HG02763 (cell line): ENCODE measurements around the gene RRP8.

Source experiments
- ATAC-seq: cut with Tn5 transposase; IDR thresholded peaks from one replicate; pipeline ENCODE4 v1.9.1; 2021; ENCODE audit warnings: mild to moderate bottlenecking, moderate library complexity; ENCODE audit not compliant: unreplicated experiment

RRP8 gene

GRCh38 chr11:6548641-6549040 lies 54.8 kb downstream of the RRP8 start:
- ATAC-seq = no peak

DNA sequence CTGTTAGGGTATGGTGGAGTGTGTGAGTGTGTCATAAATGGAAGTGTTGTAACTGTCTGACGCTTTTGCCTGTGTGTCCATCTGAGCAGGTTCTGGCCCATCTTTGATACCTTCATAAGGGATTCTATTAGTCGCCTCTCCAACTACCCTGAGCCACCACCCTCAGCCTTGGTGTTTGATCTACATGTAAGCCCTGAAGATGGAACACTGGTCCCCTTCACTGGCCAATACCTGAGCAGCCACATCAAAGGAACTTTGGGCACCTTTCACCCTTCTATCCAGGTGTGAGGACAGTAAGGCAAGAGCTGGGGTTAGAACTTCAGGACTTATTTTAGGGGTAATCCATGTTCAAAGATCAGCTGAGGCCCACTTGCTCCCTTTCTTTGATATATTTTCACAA lies 55.3 kb downstream of the RRP8 start:
- no peak for ATAC-seq

DNA sequence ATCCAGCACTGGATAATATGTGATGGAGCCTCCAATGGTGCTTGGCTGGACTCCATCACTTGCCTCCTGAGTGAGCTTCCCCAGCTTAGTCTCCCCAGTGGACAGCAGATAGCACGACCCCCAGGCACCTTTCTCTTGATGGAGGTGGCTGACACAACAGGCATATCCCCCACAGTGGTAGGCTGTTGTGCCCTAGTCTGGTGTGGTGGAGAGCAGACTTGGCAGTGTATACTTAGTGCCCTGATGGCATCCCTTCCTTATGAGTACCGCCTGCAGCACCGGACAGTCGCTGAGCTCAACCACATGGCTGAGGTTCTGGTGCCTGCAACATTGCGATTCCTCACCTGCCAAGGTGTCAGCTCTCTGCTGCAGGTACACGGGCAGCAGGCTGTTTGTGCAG lies 56.2 kb downstream of the RRP8 start:
- ATAC-seq = no peak

GRCh38 chr11:6546735-6547134 lies 56.7 kb downstream of the RRP8 start:
- no peak for ATAC-seq

DNA sequence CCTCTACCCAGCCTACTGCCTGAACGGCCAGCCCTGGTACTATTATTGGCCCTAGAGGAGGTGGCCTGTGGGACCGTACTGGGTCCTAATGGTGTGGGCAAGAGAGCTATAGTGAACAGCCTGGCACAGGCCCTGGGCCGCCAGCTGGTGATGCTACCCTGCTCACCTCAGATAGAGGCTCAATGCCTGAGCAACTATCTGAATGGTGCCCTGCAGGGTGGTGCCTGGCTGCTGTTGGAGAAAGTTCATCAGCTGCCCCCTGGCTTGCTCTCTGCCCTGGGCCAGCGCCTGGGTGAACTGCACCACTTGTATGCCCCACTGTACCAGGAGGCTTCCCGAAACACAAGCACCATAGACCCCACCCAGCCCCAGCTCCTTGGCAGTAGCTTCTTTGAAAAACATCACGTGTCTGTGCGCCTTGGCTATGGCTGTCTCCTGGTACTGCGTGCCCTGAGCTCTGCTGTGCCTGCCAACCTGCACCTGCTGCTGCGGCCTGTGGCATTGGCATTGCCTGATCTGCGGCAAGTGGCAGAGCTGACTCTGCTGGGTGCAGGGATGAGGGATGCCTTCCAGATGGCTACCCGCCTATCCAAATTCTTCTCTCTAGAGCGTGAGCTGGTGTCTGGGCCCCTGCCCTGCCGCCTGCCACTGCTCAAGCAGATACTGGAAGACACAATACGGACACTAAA lies 57.4 kb downstream of the RRP8 start:
- no peak for ATAC-seq
